HG03196 (cell line): Measurements from ENCODE around the gene DUOXA2.
"Not testable (repeated sequence)": the region's sequence is repeated elsewhere in the genome, so short reads cannot be mapped to it uniquely, and the experiment has no call there.

ENCODE experiments used
- ATAC-seq: cut with Tn5 transposase; IDR thresholded peaks from one replicate; pipeline ENCODE4 v1.9.1; 2021; ENCODE audit not compliant: unreplicated experiment

DUOXA2 gene

DNA sequence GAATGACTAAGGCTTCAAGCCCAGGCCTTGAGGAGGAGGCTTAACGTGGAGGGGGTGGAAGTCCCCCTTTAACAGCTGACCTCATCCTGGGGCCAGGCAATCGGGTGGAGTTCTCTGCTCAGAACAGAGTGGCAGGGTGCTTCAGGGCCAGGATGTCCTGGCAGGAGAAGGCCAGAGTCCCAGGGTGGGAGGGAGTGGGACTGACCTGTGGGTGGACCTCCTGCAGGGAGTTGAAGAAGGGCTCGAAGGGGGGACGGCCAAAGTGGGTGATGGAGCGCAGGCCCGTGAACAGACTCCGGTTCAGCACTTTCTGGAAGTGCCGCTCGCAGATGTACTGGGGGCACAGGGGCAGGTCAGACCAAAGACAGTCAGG is 19.8 kb upstream of the DUOXA2 start:
- no peak for ATAC-seq

DNA sequence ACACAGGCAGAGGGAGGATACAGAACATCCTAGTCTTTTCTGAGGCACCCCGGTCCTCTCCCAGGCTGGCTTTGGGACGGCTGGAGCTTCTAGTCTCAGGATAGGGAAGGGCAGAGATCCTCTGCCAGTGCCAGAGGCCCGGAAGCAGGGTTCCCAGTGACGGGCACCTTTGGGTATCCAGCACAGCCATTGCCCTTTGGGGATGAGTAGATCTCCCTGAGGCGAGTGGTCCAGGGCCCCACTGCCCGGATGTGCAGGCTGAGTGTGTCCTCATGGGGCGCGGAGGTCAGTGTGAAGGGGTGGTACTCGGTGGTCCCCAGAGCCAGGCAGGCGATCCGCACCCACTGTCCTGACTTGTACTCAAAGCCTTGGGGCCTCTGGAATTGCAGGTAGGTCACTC is 18.5 kb upstream of the DUOXA2 start:
- no peak for ATAC-seq

DNA sequence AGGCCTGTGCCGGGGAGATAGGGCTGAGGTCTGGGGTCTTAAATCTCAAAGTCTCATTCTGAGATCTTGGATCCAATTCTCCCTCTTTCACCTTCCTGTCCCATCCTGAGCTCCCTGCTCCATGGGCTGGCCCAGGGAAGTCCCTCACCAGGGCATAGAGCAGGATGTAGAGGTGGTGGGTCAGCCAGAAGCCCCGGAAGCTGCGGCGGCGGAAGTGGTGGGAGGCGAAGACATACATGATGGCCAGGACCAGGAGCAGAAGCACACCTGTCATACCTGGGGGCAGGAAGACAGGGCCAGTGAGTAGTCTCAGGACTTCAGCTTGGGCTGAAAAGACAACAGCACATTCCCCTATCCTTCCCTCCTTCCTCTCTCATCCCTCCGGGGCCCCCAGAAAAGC is 16.7 kb upstream of the DUOXA2 start:
- no peak for ATAC-seq

DNA sequence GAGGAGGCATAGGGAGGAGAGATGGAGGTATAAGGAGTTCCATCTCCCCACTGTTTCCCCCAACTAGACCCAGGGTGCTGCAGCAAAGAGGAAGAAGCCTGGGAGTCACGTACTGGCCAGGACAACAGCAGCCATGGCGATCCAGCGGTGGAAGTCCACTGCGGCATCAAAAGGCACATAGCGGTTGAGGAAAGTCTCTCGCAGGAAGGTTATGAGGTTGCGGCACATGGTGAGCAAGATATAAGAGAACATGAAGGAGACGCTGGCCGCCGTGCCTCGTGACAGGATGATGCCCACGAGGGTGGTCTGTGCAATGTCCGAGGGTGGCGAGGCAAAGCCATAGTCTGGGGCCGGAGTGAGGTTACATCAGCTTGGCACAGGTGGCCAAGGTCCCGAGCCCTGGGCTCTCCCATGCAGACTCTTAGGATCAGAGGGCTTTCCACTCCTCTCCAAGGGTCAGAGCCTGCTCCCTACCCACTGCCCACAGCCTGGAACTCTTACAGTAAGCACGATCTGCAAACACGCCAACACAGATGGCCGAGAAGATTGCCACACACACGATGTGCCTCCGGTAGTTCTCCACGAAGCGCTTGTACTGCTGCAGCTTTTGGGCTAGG is 14.5 kb upstream of the DUOXA2 start:
- ATAC-seq, result no peak

DNA sequence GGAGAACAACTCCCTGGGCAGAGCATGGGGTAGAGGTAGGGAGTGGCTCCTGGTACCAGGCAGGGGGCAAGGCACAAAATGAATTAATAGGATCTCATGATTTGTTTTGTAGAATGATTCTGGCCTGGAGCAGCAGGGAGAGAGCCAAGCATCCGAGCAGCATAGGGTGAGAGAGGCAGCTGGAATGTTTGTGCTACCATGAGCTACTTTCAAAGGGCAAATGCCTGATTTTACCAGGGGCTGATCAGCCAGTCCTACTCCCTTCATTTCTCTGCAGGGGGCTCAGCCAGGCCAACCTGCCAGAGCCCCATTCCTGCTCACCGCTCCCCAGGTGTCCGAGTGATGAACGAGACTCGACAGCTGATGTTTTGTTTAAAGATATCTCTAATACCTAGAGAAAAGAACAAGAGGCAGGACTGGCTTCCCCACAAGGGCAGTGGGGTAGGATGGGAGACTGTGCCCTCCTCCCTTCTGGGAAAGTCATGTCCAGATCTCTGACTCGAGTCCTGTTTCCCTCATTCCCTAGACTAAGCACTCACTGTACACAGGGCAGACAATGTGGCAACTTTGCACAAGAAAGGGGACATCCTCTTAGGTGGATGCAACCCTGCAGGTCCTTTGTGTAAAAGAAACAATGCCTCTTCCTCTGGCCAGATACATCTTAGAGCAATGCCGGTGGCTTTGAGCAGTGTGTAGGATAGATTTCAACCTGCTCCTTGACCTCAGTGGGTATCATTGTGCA is 13.1 kb upstream of the DUOXA2 start:
- ATAC-seq, result no peak

DNA sequence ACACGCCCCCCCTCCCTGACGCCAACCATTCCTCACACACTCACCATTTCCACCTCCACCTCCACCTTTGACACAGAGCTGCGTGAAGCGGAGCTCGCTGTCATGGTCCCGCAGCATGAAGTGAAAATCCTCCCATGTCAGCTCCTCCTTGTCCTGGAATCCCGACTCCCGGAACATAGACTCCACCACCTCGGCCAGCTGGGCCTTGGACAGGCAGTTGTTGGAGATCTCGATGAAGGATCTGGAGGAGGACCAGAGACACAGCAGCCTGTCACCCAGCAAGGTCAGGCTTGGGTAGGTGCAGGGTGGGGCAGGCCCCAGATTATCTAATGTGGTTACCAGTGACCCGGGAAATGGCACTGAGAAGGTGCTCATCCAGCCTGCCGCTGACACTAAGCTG is 12.4 kb upstream of the DUOXA2 start:
- ATAC-seq, result no peak

DNA sequence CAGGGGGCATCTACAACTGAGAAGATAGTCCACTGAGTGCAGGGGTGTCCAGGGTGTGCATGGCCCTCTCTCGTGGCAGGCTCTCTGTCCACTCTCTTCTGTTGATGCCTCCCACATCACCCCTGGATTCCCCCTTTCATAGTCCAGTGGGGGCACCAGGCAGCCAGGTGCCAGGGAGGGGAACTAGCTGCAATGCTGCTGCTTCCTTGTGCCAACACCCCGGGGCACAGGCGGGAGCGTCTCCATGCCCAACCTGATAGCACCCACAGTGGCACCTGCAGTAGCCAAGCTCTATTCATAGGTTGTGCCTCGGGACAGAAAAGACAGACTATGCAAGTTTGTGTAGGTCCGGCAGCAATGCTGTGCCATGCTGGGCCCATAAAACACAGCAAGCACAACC is 11.9 kb upstream of the DUOXA2 start:
- ATAC-seq, result no peak

DNA sequence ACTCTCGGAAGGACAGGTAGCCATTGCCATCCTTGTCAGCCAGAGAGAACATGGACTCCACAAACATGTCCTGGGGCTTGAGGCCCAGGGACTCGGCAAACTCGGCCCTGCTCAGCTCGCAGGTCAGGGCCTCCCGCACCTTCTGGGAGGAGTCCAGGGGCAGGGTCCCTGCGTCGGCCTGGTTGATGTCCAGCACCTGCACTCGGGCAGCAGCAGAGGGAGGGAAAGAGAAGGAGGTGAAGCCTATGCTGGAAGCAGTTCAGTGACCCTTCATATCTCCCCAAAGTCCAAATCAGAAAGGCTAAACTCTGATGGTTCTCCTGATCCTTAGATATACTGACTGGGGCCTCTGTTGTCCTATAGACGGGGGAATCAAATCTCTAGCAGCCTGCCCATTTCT is 10.0 kb upstream of the DUOXA2 start:
- not testable (repeated sequence) for ATAC-seq

DNA sequence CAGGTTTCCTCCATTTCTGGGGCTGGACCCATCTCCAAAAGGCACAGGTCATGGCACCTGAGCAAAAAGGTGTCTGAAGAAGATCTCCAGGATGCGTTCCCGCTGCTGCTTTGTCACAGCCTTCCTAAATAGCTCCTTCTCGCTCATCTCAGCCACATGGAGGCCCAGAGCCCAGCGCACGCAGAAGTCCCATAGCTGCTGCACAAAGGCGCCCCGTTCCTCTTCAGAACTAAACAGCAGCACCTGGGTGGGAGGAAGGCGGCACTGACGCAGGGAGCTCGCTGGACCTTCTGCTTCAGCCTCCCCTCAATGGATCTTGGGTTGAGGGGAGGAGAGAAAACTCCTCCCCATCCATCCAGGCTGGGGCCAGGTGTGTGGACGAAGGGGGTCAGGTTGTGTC is 8.5 kb upstream of the DUOXA2 start:
- no peak for ATAC-seq

DNA sequence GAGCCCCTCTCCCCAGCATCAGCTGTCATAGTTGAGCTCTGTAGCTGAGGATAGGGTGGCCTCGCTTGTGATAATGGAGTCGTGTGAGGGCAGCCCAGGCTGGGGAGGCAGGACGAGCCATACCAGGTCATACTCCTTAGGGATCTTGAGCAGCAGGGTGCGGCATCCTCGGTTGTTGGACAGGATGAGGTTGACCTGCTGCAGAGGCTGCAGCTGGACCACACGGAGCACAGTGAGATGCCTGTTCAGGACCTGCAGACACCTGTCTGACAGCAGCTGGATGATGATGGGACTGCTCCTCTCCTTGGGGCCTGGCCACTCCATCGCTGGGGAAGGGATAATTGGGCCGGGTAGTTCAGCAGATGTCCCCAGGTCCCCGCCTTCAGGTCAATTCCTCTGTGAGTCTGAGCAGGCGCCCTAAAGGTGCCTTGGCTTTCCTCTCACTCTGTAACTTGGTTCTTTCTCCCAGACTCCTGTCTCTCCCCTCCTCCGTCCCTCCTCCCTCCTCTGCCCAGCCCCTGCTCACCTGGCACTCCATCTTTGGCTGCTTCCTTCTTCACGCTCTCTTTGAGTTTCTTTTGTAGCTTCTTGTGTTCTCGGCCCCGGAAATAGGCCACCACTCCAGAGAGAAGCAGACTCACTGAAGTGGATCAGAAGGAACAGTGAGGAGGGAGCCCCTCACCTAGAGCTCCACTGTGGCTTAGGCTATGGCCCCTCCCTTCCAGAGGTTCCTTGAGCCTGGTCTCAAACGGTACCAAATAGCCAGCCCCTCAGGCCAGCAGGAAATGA is 7.9 kb upstream of the DUOXA2 start:
- ATAC-seq, result no peak

DNA sequence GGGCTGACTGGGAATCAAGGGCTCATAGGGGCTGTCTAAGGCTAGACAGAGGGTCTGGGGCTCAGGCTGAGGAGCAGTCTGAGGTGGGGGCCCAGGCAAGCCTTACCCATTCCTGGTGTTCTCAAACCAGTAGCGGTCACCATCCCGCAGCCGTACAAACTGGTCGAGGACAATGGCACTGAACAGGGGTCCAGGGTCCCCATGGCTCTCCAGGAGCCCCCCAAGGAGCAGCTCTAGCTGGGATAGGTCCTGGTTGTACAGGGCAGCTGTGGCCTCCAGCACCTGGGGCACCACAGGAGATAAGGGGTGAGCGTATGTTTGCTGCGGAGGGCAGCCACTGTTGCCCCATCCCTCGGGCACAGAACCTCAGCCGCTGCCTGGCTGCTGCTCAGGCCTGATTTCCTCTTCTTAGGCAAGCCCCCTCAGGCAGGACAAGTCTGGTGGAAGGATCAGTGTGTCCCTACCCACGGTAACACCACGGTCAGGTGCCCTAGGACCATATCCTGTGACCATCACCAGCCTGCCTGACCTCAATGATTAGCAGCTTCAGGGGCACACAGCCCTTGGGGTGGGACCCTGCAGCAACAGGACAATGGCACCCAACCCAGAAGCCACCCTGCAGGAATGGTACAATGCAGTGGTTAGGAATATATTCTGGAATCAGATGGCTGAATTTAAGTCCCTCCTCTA is 6.0 kb upstream of the DUOXA2 start:
- ATAC-seq, result no peak

DNA sequence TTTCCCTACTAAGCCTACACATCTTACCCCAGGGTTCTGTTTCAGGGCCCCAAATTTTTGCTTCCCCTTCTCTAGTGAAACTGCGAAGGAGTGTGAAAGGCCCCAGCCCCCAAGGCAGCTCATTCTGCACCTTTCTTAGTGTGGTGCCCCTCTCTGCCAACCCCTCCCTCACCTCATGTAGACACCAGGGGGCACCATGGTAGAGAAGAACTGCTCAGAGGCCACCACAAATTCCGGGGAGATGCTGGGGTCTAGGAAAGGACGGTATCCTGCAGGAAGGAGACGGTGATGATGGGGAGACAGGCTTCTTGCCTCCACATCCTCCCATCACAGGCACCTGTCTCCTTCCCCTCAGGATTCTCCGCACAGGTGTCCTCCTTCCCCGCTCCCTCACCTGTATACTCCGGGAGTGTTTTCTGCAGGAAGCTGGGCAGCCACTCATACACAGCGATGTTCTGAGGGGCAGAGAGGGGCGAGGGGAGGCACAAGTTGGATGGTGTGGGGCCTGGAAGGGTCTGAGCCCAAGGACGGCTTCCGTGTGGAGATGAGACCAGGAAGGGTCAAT is 3.8 kb upstream of the DUOXA2 start:
- no peak for ATAC-seq

DNA sequence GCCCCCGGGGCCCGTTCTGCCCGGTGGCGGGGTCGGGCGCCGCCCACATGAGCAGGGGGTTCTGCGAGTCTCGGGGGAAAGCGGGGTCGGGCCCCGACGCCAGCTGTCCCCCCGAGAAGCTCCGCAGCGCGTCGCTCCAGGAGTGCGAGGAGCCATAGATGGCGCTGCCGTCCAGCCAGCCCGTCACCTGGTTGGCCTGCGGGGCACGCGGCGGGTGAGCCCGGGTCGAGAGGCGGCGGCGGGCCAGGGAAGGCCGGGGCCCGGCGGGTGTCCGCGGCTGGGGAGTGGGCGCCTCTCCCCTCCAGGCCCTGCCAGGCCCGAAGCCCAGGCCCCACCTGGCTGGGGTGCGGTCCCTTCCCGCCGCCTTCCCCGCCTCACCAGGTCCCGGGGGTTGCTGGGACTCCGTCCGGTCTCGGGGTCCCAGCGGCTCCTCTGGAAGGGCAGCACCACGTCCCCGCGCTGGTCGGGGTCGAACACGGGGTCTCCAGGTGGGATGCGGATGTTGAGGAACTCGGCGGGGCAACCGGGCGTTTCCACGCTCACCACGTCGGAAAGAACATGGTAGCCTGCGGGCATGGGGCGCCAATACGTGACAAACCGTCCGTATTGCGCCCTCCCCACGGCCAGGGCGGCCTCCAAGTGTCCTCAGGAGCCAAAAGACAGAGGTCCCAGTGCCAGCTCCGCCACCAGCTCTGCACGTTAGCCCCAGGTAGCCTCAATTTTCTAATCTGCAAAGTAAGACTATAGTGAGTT is 2.6 kb upstream of the DUOXA2 start:
- no peak for ATAC-seq

DNA sequence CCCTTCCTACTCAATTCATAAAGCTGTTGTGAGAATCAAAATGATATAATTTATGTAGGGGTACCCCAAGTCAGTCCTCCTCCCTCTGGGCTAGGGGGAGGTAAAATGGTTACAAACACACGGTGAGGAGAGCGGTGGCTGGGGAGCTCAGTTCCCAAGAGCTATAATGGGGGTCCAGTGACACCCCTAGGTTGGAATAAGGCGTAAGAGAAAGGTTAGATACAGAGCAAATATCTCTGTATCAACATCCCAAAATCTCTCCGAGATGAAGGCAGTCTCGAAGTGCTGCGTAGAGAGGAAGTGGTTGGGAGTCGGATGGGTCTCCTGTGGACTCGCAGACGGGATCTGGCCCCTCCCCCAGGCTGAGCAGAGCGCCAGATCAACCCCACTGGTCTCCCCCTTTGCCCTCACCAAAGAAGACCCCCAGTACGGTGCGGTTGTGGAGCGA is 2.0 kb upstream of the DUOXA2 start:
- ATAC-seq, result no peak

DNA sequence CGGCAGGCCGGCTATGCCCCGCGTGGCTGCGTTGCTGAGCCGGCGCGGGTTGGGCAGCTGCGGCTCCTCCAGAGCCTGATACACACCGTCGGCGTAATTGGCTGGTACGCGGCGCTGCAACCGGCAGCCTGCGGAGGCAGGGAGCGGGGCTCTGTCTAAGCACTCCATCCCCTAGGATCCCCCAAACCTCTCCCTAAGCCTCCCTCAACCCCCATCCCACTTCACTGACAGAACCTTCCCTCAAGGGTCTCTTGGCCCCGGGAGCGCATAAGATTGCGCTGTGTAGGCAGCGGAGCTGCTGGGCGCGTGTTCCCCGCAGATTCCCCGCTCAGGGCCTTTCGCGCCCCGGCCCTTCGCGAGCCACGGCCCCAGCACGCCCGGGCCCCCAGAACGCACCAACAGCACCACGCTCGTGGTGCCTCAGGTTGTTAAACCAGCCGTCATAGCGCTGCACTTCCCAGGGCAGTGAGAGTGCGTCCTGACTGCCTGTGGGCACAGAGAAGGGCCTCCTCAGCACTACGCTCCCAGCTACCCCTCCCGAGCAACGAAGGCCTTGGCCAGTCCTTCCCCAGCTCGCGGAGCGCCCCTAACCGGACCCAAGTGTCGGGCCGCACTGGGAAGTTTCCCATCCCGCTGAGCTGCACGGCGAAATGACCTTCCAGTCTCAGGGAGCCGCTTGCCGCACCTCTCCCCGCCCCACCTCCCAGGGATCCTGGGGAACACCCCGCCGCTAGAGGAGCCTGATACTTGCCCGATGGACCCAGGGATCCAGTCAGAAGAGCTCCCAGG is 1.3 kb upstream of the DUOXA2 start:
- no peak for ATAC-seq

DNA sequence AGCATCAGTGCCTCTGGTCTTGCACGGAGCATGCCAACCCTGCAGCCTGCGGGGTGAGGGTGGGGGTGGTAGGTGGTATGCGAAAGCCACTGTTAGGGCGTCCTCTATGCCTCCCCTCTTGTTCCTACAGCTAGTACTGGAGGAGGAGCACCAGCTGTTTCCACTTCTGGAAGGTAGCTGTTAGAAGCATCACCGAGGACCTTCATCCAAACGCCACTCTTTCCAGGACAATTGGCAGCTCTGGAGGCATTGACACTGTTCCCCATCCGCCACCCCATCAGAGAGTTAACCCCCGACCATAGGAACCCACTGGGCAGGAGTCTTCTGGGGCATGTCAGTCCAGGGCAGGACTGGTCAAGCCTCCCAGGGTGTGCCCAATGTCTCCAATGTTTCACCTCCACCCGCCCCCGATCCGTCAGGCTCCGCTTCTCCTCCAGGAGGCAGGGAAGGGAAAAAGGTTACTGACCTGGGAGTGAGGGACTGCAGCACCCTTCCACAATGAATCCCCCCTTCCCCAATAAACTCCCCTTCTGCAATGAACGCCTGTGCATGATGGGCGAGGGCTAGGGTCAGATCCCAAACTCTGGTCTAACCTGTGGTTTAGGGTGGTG is 641 bp upstream of the DUOXA2 start:
- no peak for ATAC-seq

DNA sequence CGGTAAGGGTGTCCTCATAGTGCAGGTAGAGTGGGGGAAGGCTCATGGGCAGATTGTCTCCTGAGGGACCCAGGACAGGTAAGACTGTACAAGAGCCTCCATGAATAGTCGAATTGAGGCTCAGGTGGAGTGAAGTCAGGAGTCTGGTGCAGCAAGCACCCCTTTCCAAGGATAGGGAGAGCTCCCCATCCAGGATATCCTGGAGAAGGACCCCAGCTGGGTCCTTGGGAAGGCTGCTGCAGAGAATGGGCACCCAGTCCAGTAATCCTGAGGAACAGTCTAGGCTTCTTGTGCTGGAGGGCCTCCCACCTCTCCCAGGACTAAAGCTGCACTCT is 592 bp downstream of the DUOXA2 start:
- no peak for ATAC-seq

DNA sequence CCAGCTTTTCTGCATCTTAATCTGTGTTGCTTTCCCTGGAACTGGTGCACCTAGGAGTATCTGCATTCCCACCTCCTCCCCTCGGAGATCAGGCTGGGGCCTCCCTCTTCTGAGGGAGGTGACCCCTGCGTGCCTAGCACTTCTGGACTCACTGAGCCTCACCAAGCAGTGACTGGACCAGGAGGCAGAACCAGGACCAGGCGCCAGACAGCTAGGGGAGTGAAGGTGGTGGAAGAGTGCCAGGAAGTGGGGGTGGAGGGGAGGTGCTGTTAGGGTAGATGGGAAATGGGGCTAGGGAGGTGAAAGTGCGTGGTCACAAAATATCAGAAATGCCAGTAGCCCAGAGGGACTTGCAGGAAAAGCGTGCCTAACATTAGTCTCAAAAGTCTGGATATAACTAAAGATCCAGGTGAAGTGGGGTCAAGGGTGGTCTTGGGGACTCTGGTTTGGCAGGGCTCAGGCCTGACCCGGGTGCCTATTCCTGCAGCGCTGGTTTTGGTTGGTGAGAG is 1.2 kb downstream of the DUOXA2 start:
- ATAC-seq, result no peak

DNA sequence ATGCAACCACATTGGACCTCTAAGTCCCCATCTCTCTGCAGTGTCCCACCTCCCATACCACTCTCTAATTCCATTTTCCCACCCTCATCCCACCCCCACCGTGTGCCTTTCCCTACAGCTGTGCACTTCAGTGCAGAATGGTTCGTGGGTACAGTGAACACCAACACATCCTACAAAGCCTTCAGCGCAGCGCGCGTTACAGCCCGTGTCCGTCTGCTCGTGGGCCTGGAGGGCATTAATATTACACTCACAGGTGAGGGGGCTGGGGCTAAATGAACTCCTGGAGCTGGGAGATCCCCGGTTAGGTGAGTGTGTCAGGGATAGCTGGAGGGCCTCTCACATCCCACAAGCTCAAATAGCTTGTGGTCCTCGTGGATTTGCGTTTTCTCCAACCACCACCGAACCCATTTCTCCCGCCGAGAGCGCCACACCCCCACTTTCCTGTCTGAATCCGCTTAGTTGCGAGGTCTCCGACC is 1.9 kb downstream of the DUOXA2 start:
- no peak for ATAC-seq
